ENCODE data around the gene CUL5. TPM values are rescaled to one million over a fixed set of nuclear protein-coding genes. Genes with fewer than 3 reads are reported as not detected.
A peak's percentile ranks its signal among the peaks of the same experiment; 100 is the strongest.
"Not testable (repeated sequence)": the region's sequence is repeated elsewhere in the genome, so short reads cannot be mapped to it uniquely, and the experiment has no call there.

Gene CUL5
- polyA plus RNA-seq, 1 experiment = 26.0 TPM

DNA sequence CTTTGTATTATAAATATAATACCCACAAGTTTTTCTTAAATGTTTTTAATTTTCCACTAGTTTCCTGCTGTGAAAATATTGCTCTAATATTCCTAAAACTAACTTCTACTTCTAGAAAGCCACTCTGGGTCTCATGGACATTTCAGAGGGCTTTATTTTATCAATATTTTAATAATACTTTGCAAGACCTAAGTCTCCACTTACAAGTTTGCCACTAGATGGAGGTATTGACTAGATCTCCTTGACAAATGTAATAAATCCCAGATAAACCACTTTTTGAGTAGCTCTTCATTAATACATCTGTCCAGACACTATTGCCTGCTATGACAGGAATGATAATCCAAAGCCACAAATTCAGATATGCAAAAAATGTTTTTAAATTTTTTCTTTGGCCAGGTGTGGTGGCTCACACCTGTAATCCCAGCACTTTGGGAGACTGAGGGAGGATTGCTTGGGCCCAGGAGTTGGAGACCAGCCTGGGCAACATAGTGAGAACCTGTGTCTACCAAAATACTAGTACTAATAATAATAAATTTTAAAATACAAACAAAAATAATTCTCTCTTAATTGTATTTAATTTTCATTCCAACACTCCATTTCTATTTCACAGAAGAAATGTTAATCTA, 109.2 kb downstream of the CUL5 start:
- DNase-seq (ENCODE audit: low read depth, low spot score) = peak; percentile 34
- Histone ChIP-seq H3K9me3 (ENCODE audit: control insufficient read depth, insufficient read depth, low read length) (no peaks in the 10 kb centered on the region; the same call in 1 of the 2 replicates), H3K27me3 (ENCODE audit: control insufficient read depth, insufficient read depth, low read length) (no peaks in the 10 kb centered on the region), H3K27ac (ENCODE audit: low read depth, low read length) (no peak overlapping the region), H3K4me3 (ENCODE audit: low read depth, low read length) (no peak overlapping the region)
- TF ChIP-seq, protein P1, sequence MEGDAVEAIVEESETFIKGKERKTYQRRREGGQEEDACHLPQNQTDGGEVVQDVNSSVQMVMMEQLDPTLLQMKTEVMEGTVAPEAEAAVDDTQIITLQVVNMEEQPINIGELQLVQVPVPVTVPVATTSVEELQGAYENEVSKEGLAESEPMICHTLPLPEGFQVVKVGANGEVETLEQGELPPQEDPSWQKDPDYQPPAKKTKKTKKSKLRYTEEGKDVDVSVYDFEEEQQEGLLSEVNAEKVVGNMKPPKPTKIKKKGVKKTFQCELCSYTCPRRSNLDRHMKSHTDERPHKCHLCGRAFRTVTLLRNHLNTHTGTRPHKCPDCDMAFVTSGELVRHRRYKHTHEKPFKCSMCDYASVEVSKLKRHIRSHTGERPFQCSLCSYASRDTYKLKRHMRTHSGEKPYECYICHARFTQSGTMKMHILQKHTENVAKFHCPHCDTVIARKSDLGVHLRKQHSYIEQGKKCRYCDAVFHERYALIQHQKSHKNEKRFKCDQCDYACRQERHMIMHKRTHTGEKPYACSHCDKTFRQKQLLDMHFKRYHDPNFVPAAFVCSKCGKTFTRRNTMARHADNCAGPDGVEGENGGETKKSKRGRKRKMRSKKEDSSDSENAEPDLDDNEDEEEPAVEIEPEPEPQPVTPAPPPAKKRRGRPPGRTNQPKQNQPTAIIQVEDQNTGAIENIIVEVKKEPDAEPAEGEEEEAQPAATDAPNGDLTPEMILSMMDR (IDR thresholded peaks at IDR 0.05; ENCODE audit: low read depth, low read length) = peak; percentile 68
- POLR2A ChIA-PET = no interaction called here
- CTCF ChIA-PET = interaction anchor here (0.6 to 2.8 kb wide), 17 partner anchors 8 to 1168 kb away, joined by 3 to 24 read pairs (median 6); partner anchors contain the start of genes ATM, CUL5 and NPAT

DNA sequence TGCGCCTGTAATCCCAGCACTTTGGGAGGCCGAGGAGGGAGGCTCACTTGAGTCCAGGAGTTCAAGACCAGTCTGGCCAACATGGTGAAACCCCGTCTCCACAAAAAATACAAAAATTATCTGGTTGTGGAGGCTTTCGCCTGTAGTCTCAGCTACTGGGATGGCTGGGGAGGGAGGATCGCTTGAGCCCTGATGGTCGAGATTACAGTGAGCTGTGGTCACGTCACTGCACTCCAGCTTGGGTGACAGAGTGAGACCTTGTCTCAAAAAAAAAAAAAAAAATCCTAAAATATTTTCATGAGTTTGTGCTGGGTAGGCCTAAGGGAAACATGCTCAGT, 112.2 kb downstream of the CUL5 start:
- H3K4me3 ChIP-seq (ENCODE audit: low read depth, low read length) = peak overlapping the region; percentile 85
- peak overlapping the region; percentile 21 for H3K27ac ChIP-seq (ENCODE audit: low read depth, low read length)
- POLR2A ChIA-PET; CTCF ChIA-PET; H3K27me3 ChIP-seq (ENCODE audit: control insufficient read depth, insufficient read depth, low read length); H3K9me3 ChIP-seq (ENCODE audit: control insufficient read depth, insufficient read depth, low read length); DNase-seq (ENCODE audit: low read depth, low spot score): not testable (repeated sequence)

DNA sequence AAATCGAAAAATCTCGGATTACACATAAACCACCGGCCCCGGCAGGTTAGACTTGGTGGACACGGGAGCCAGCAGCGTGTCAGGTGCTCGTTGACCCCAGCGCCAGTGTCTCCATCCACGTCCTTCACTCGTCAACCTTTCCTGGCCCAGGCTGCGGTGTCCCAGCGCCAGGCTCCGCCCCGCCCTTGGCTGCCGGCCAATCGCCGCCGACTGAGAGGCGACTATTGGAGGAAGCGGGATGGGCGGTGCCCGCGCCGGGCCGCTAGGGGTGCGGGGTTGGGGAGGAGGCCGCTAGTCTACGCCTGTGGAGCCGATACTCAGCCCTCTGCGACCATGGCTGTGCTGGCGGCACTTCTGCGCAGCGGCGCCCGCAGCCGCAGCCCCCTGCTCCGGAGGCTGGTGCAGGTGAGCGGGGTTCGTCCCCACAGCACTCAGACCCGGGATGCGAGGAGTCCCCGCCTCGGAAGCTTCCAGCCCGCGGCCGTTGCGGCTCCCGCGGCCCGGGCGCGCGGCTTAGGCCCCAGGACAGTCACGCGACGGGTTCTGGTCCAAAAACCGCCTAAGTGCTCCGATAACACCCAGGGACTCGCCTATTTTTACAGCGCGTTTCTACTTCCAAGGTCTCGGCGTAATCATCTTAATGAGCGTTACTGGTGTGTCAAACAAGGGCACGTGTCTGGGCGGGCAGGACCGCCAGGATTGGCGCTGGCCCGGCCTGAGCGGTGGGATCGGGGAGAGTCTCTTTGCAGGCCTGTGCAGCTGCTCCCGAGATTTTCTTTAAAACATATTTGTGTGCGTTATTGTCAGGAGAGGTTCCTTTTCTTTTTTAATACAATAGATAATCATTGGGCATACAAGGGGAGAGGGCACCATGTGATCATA, 112.8 kb downstream of the CUL5 start, which contains the start of gene ACAT1:
TSS of gene ACAT1 (plus strand) at position 294 of the 882 bp plus-strand sequence. CDS start at position 334, 40 bp downstream.
- Histone ChIP-seq H3K4me3 (ENCODE audit: low read depth, low read length) (peak within 1 kb of the TSS; percentile 85), H3K27ac (ENCODE audit: low read depth, low read length) (peak within 1 kb of the TSS; percentile 80), H3K9me3 (ENCODE audit: control insufficient read depth, insufficient read depth, low read length) (no peaks in the 10 kb centered on the region; the same call in 1 of the 2 replicates), H3K27me3 (ENCODE audit: control insufficient read depth, insufficient read depth, low read length) (no peaks in the 10 kb centered on the region)
- TF ChIP-seq, protein P1 (IDR thresholded peaks at IDR 0.05; ENCODE audit: low read depth, low read length) = peak; percentile 22
- peak; percentile 55 for DNase-seq (ENCODE audit: low read depth, low spot score)
- ChIA-PET POLR2A (interaction anchor here (0.6 kb wide), 1 partner anchor 20 kb away, joined by 8 read pairs; no protein-coding TSS in a partner anchor), CTCF (interaction anchor here (0.5 to 1.3 kb wide), 2 partner anchors 14 to 113 kb away, joined by 4 read pairs; partner anchors contain the start of gene CUL5)

DNA sequence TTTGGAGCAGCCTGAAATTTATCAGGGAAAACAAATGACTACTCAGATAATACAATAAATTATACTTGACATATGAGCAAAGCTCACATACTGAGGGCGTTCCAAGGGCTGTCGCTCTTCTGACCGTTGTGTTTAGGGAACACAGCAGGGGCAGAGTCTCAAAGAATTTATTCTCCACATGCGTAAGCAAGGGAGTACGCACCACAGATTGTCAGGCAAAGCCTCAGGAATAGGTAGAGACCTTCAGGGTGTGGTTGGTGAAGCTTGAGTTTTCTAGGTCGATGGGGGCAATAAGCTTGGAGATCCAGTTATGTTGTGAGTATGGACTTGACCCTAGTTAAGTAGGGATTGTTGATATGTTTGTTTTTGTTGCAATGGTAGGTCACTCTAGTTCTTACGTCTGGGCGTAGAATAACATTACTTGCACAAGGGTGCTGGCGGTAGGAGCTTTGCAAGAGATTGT, 113.5 kb downstream of the CUL5 start:
- CTCF ChIA-PET = interaction anchor here (0.5 to 1.3 kb wide), 2 partner anchors 13 to 113 kb away, joined by 4 read pairs; partner anchors contain the start of gene CUL5
- TF ChIP-seq, protein P1 (IDR thresholded peaks at IDR 0.05; ENCODE audit: low read depth, low read length) = no peak
- POLR2A ChIA-PET = interaction anchor here (0.6 kb wide), 1 partner anchor 19 kb away, joined by 8 read pairs; no protein-coding TSS in a partner anchor

DNA sequence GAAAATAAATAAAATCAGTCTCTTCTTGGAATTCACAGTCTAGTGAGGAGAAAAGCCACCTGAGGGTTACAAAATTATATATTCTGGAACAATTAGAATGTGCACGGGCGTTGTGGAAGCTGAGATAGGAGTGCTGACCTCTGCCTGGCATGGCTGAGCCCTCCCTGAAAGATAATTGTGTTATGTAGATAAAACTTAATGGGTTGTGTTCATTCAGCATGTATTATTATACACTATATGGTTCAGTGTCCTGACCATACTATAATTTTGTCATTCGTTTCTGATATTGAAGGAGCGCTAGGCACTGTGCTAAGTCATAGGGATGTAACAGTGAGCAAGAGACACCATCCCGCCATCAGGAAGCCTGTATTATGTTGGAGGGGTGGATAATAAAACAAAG, 116.4 kb downstream of the CUL5 start:
- no peaks in the 10 kb centered on the region for H3K27me3 ChIP-seq (ENCODE audit: control insufficient read depth, insufficient read depth, low read length)
- TF ChIP-seq, protein P1 (IDR thresholded peaks at IDR 0.05; ENCODE audit: low read depth, low read length) = no peak
- no peak overlapping the region for H3K27ac ChIP-seq (ENCODE audit: low read depth, low read length)
- ChIA-PET CTCF (interaction anchor here (1.5 kb wide), 1 partner anchor 7 kb away, joined by 3 read pairs; no protein-coding TSS in a partner anchor), POLR2A (no interaction called here)
- DNase-seq (ENCODE audit: low read depth, low spot score) = no peak
- no peak overlapping the region for H3K4me3 ChIP-seq (ENCODE audit: low read depth, low read length)
- no peaks in the 10 kb centered on the region; the same call in 1 of the 2 replicates for H3K9me3 ChIP-seq (ENCODE audit: control insufficient read depth, insufficient read depth, low read length)

More for the DNA sequence above, 113.5 kb downstream of the CUL5 start:
- H3K27me3 ChIP-seq (ENCODE audit: control insufficient read depth, insufficient read depth, low read length) = no peaks in the 10 kb centered on the region
- H3K9me3 ChIP-seq (ENCODE audit: control insufficient read depth, insufficient read depth, low read length) = no peaks in the 10 kb centered on the region; the same call in 1 of the 2 replicates
- no peak for DNase-seq (ENCODE audit: low read depth, low spot score)
- H3K27ac ChIP-seq (ENCODE audit: low read depth, low read length) = peak overlapping the region; percentile 31
- peak overlapping the region; percentile 85 for H3K4me3 ChIP-seq (ENCODE audit: low read depth, low read length)

Data from AG04450 (cell line).